ENCODE results near the gene SLC6A4. TPM values are rescaled to one million over a fixed set of nuclear protein-coding genes. Genes with fewer than 3 reads are reported as not detected.

SLC6A4 gene
- total and polyA plus RNA-seq, 2 of the 8 experiments (the other 6 are each of a cell fraction or from before 2014, with no cell fraction given) = 0.09 to 0.33 TPM

- Histone ChIP-seq H3K9ac (replicated peaks in 1 of 4; ENCODE audit: extremely low read depth in 1 of 4, low read depth in 3 of 4, low read length in 3 of 4) (no peak overlapping the region), H3K4me1 (replicated peaks in 1 of 4; ENCODE audit: control insufficient read depth in 3 of 4, insufficient read depth in 4 of 4, low read length in 3 of 4) (no peaks in the 10 kb centered on the region), H3K56ac (replicated peaks; ENCODE audit: insufficient read length, low read depth, low read length) (no peak overlapping the region), H3K4me2 (ENCODE audit: insufficient read depth in 1 of 2, low read depth in 2 of 2, low read length in 2 of 2) (no peak overlapping the region), H2BK15ac (ENCODE audit: low read length) (no peak overlapping the region), H3K79me2 (ENCODE audit: control insufficient read depth in 1 of 2, insufficient read depth in 2 of 2, low read length in 2 of 2) (no peaks in the 10 kb centered on the region), H4K8ac (ENCODE audit: extremely low read depth, insufficient read depth, low read length) (no peak overlapping the region; the same call in 1 of the 2 replicates), H3K4ac (replicated peaks; ENCODE audit: insufficient read length, low read depth, low read length) (no peak overlapping the region), H2BK20ac (ENCODE audit: low read length) (no peak overlapping the region), H3K79me1 (ENCODE audit: low read depth, low read length) (no peaks in the 10 kb centered on the region; the same call in 1 of the 2 replicates), H2AK5ac (ENCODE audit: low read depth, low read length) (no peak overlapping the region), H4K91ac (replicated peaks; ENCODE audit: insufficient read length, low read length) (no peak overlapping the region), H4K20me1 (replicated peaks in 1 of 2; ENCODE audit: control insufficient read depth in 1 of 2, insufficient read depth in 2 of 2, low read length in 2 of 2) (no peaks in the 10 kb centered on the region), H2BK5ac (ENCODE audit: low read depth, low read length) (no peak overlapping the region), H3K23me2 (ENCODE audit: low read depth, low read length) (no peaks in the 10 kb centered on the region), H3K9me3 (ENCODE audit: insufficient read depth in 2 of 2, low read depth in 1 of 2, low read length in 1 of 2) (no peaks in the 10 kb centered on the region), H3K14ac (ENCODE audit: insufficient read length) (no peak overlapping the region), H3K36me3 (ENCODE audit: control insufficient read depth in 2 of 4, insufficient read depth in 4 of 4, low read length in 3 of 4) (no peaks in the 10 kb centered on the region), H3K27me3 (replicated peaks in 1 of 4; ENCODE audit: control insufficient read depth in 3 of 4, extremely low read depth in 1 of 4, insufficient read depth in 3 of 4, low read length in 3 of 4) (no peaks in the 10 kb centered on the region), H3K23ac (ENCODE audit: insufficient read length) (no peak overlapping the region), H2BK120ac (replicated peaks; ENCODE audit: low read depth, low read length) (no peak overlapping the region), H3K18ac (ENCODE audit: extremely low read depth, low read length) (no peak overlapping the region), H4K5ac (ENCODE audit: insufficient read length, low read depth, low read length) (no peak overlapping the region), H3K4me3 (ENCODE audit: extremely low read depth in 1 of 4, insufficient read depth in 2 of 4, low read depth in 3 of 4, low read length in 4 of 4) (no peak overlapping the region), H3K27ac (ENCODE audit: low read depth, low read length) (no peak overlapping the region), H2AFZ (ENCODE audit: low read length) (no peak overlapping the region), H2BK12ac (ENCODE audit: low read depth, low read length) (no peak overlapping the region)
- 96% methylated on average over 6 of the region's 6 CpGs; no CpG with 5 or more reads in 1 of the 2 experiments for WGBS, 2 experiments (ENCODE audit: extremely low coverage in 1 of 2, insufficient coverage in 1 of 2, insufficient read length in 1 of 2, insufficient replicate concordance in 2 of 2, low coverage in 1 of 2, low lambda C conversion rate in 2 of 2, missing lambda C conversion rate in 1 of 2)
- ChIA-PET CTCF (ENCODE audit: partially characterized antibody) (no interaction called here), POLR2A (ENCODE audit: partially characterized antibody) (no interaction called here)
- DNase-seq (ENCODE audit: low read depth in 1 of 2, low spot score in 2 of 2) (no peak), FAIRE-seq (no peak)
- TF ChIP-seq ASH2L (IDR thresholded peaks at IDR 0.05; ENCODE audit: low read length) = no peak
- TF ChIP-seq TAF7 (optimal IDR thresholded peaks at IDR 0.05; ENCODE audit: borderline replicate concordance, low read depth, low read length) = no peak
- no peak for TF ChIP-seq USF2 (IDR thresholded peaks at IDR 0.05; ENCODE audit: low read length)
- no peak for TF ChIP-seq SP2 (IDR thresholded peaks at IDR 0.05; ENCODE audit: low read length)
- TF ChIP-seq KDM5A (IDR thresholded peaks at IDR 0.05; ENCODE audit: low read length) = no peak
- no peak for TF ChIP-seq CBX8 (IDR thresholded peaks at IDR 0.05; ENCODE audit: borderline replicate concordance, low read depth, low read length)
- no peak for TF ChIP-seq PHF8 (conservative IDR thresholded peaks at IDR 0.05; ENCODE audit: low read depth, low read length)
- no peak for TF ChIP-seq KDM4A (IDR thresholded peaks at IDR 0.05; ENCODE audit: low read depth, low read length, severe bottlenecking)
- no peak for TF ChIP-seq GTF2F1 (IDR thresholded peaks at IDR 0.05; ENCODE audit: borderline replicate concordance, low read depth, low read length)
- no peak for TF ChIP-seq CREB1 (IDR thresholded peaks at IDR 0.05)
- no peak for TF ChIP-seq RFX5 (IDR thresholded peaks at IDR 0.05; ENCODE audit: borderline replicate concordance, low read depth, low read length)
- no peak for TF ChIP-seq E2F6 (IDR thresholded peaks at IDR 0.05)
Measured at GRCh38 chr17:30217054-30217453, 18.4 kb downstream of the SLC6A4 start.

Data from H1 (cell line).